AG10803 (cell line): ENCODE measurements around the gene CALCA.

Source experiments
- DNase-seq: peaks from one replicate; pipeline ENCODE4 v3.0.0; 2010; ENCODE audit warnings: low read depth
- H3K4me3 ChIP-seq: 2 replicates; pipeline ENCODE4 v1.5.1; 2011; ENCODE audit warnings: mild to moderate bottlenecking, low read length, control low read depth
- CTCF ChIP-seq: conservative IDR thresholded peaks from 2 replicates; pipeline ENCODE4 v1.5.1; 2011; ENCODE audit warnings: mild to moderate bottlenecking, low read length, control low read depth, inconsistent platforms

The CALCA gene

DNA sequence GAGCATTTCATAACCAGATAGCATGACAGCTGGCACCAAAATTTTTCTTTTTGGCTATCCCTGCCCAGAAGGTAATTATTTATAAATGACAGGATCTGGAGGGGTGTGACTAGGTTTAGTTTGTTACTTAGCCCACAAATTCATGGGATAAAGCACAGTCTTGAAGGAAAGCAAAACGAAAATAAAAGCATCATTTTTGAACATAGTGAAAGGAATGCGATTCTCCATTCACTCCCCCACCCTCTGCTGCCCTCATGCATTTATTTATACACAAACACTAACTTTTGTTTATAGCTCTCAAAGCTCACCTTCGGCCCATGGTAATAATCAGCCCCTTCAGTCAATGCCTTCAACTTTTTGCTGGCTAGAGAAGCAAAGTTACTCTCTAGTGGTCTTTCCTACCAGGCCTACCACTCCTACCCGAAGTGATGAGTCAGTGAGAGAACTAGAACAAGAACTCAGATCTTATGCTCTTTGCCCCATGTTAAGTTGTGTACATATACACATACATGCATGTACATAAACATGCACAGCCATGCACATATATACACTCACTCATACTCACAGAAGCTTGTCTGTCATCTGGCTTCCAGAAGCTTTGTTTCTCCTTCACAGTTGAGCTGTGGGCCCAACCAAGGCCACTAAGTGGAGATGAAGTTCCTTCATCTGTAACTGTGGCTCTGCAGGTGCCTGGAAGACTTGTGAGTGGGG is 22.6 kb downstream of the CALCA start:
- H3K4me3 ChIP-seq = no peak overlapping the region
- no peak for DNase-seq
- TF ChIP-seq CTCF = no peak

GRCh38 chr11:14942745-14943144 is 29.4 kb downstream of the CALCA start:
- no peak overlapping the region for H3K4me3 ChIP-seq
- no peak for DNase-seq
- TF ChIP-seq CTCF = no peak

- H3K4me3 ChIP-seq = no peak overlapping the region
- no peak for DNase-seq
- TF ChIP-seq CTCF = no peak
Observed at GRCh38 chr11:14938936-14939335, 33.2 kb downstream of the CALCA start.

- TF ChIP-seq CTCF = no peak
- H3K4me3 ChIP-seq = no peak overlapping the region
- no peak for DNase-seq
Observed at GRCh38 chr11:14934641-14935351, 37.4 kb downstream of the CALCA start.

DNA sequence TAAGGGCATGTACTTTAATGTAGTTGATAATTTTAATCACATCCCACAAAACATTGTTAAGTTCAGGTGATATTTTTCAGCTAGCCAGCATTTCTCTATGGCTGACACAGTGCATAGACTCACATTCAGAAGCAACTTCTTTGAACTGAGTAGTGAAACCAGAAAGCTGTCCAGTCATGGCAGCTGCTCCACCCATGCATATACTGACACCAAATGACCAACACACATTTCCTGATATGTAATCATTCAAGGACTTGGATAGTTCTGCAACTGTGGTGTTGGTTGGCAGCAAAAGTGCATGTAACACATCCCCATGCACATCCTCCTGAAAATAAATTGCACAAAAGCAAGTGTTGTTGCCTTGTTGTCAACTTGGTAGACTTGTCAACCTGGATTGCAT is 39.7 kb downstream of the CALCA start:
- no peak for TF ChIP-seq CTCF
- no peak for DNase-seq
- H3K4me3 ChIP-seq = no peak overlapping the region

DNA sequence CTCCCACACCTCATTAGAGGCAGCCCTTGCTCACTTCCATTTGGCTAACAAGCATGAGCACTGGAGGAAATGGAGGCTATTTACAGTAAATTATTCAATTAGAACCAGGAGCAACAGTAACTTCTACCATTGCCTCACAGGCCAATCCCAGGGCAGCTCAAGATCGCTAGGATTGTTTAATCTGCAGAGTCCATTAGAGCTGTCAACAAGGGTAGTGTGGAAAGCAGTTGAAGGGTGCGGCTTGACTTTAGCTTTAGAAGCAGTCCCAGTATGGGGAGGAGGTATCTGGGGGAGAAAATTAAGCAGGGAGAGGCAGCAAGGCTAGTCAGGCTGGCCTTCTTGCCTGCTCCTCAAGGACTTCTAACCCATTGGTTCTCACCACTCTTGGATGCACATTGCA is 41.8 kb downstream of the CALCA start:
- no peak for DNase-seq
- no peak overlapping the region for H3K4me3 ChIP-seq

More for the DNA sequence above, 41.8 kb downstream of the CALCA start:
- no peak for TF ChIP-seq CTCF
